IgD-negative memory B cell (primary cell): ENCODE results near the gene DHRS4. TPM values are rescaled to one million over a fixed set of nuclear protein-coding genes. Genes with fewer than 3 reads are reported as not detected.
A peak's percentile ranks its signal among the peaks of the same experiment; 100 is the strongest.
"Not testable (repeated sequence)": the region's sequence is repeated elsewhere in the genome, so short reads cannot be mapped to it uniquely, and the experiment has no call there.

Experiments
- H3K27ac Mint-ChIP-seq, 3 donors: one replicate each; pipeline ENCODE4 v1.8.0; 2020 to 2022; ENCODE audit warnings: mild to moderate bottlenecking in 3 of 3, mixed read lengths in 3 of 3, moderate library complexity in 1 of 3
- H3K27me3 Mint-ChIP-seq: one replicate; pipeline ENCODE4 v1.8.0; 2021; ENCODE audit warnings: mixed read lengths
- H3K36me3 Mint-ChIP-seq: one replicate; pipeline ENCODE4 v1.8.0; 2020; ENCODE audit warnings: mild to moderate bottlenecking, mixed read lengths
- H3K4me1 Mint-ChIP-seq, 3 donors: one replicate each; pipeline ENCODE4 v1.8.0; 2020 to 2022; ENCODE audit warnings: mixed read lengths in 3 of 3, mild to moderate bottlenecking in 1 of 3
- H3K4me3 Mint-ChIP-seq, 4 donors: one replicate each; pipeline ENCODE4 v1.8.0; 2020 to 2022; ENCODE audit warnings: mild to moderate bottlenecking in 4 of 4, mixed read lengths in 4 of 4, moderate library complexity in 3 of 4
- H3K9me3 Mint-ChIP-seq, 3 donors: one replicate each; pipeline ENCODE4 v1.8.0; 2020 to 2021; ENCODE audit warnings: mixed read lengths in 3 of 3, mild to moderate bottlenecking in 1 of 3
- polyA plus RNA-seq: library from polyadenylated mRNA; unstranded; fragments of 300-500 nt; fragmentation: Illumina TruSeq; gene quantifications from one replicate; pipeline ENCODE4 v1.2.3, GENCODE V29; 2021

DHRS4 gene
- polyA plus RNA-seq, 1 donor from 2014 or later, result 29.8 TPM

DNA sequence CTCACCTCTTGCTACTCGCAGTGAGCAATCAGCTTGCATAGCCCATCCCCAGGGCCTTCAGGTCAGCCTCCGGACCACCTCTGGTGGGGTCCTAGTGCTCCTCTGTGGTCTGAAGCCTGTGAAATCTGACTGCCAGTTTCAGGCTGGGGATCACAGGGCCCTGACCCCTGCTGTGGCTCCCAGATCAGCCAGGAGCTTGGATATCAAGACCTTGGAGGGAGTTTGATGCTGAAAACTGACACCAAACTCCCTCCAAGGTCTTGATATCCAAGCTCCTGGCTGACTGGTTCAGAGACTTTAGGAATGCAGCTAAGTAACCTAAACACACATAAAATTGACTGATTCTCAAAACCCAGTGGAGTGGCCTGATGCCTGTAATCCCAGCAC is 19.8 kb upstream of the DHRS4 start:
- Mint-ChIP-seq H3K27ac (no peak overlapping the region), H3K4me1 (no peaks in the 10 kb centered on the region), H3K27me3 (peaks cover 9% of the 10 kb centered on the region), H3K4me3 (no peak overlapping the region), H3K9me3 (no peaks in the 10 kb centered on the region), H3K36me3 (peaks cover 3% of the 10 kb centered on the region)

DNA sequence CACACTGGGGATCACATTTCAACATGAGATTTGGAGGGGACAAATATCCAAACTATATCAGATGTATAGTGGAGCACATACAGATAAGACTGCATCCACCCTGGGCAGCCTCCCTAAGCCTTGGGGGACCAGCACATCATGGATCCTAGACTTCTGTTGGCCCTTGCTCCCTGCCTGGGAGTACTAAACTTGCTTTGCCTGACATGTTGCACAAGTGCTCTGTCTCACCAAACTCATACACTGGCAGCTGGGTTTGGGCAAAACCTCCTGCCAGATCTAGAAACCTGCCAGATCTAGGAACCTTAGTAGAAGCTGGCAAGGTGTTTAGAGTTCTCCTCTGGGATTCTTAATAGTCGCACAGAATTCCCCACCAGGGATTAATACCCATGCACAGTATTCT is 18.4 kb upstream of the DHRS4 start:
- Mint-ChIP-seq H3K4me1 (peaks cover 0 to 6% (median 6%) of the 10 kb centered on the region in 3 donors), H3K9me3 (no peaks in the 10 kb centered on the region), H3K36me3 (peaks cover 10% of the 10 kb centered on the region), H3K4me3 (no peak overlapping the region), H3K27ac (no peak overlapping the region), H3K27me3 (peaks cover 3% of the 10 kb centered on the region)

DNA sequence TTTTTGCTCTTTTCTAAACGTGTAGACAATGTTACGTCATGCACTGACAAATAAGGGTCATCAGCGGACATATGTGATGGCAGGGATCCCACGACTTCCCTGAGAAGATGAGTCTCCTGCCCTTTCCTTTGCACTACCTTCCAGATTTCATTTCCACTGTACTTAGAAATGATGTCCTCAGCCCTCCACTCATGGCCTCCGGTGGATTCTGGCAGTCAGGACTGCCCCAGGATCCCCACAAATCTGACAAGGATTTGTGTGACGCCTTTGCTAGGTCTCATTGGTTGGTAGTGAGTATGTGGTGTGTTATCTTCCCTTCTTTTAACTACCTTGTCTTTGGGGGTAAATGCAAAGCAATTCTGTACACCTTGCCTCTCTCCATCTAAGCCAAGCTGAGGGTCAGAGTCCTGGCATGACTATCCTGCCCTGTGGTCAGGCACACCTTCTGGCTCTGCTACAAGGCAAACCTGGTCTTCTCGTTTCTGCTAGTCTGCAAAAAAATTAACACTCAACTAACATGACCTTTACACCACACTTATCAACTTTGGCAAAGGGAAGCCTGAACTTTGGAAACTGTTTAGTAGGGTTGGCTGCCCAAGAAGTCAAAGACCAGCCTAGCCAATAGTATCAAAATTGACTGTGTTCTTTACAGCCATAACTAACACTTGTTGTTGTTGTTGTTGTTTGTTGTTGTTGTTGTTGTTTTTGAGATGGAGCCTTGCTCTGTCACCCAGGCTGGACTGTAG is 17.3 kb upstream of the DHRS4 start:
- Mint-ChIP-seq H3K36me3 (peaks cover 10% of the 10 kb centered on the region), H3K9me3 (no peaks in the 10 kb centered on the region), H3K4me3 (no peak overlapping the region), H3K4me1 (peaks cover 0 to 9% (median 6%) of the 10 kb centered on the region in 3 donors), H3K27me3 (peaks cover 3% of the 10 kb centered on the region), H3K27ac (peak overlapping the region in 1 of 3 donors; percentile 27)

DNA sequence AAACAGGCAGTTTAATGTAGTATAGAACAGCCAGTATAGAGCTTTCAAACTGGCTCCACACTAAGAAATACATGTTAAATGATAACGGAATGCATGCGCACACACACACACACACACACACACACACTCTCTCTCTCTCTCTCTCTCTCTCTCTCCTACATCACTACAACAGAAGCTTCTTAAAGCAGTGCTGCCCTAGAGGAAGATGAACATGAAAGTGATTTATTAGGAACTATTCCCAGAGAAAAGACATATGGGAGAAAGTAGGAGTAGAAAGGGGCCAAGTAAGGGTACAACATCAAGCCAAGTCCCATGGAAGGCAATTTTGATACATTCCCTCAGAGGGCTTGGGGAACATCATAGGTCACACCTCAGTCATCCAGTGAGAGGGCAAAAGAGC is 16.4 kb upstream of the DHRS4 start:
- peaks cover 3% of the 10 kb centered on the region for H3K27me3 Mint-ChIP-seq
- peaks cover 0 to 9% (median 6%) of the 10 kb centered on the region in 3 donors for H3K4me1 Mint-ChIP-seq
- no peaks in the 10 kb centered on the region for H3K9me3 Mint-ChIP-seq
- no peak overlapping the region for H3K4me3 Mint-ChIP-seq
- no peak overlapping the region for H3K27ac Mint-ChIP-seq
- peaks cover 10% of the 10 kb centered on the region for H3K36me3 Mint-ChIP-seq

DNA sequence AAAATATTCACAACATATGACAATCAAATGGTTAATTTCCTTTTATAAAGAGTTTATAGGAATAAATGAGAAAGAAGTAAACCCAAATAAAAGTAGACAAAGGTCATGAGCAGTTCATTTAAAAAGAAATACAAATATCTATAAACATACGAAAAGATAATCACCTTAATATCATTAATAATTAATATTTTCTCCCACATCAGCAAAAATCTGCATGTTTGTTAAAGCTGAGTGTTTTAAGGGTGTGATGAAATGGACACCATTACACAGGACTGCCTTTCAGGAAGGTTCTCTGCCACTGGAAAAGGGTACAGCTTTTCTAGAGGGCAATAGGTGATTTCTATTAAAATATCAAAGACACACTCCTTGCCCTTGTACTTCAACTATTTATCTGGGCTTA is 14.7 kb upstream of the DHRS4 start:
- Mint-ChIP-seq H3K4me3 (no peak overlapping the region), H3K27ac (no peak overlapping the region), H3K36me3 (peaks cover 10% of the 10 kb centered on the region), H3K4me1 (peaks cover 0 to 11% (median 6%) of the 10 kb centered on the region in 3 donors), H3K9me3 (no peaks in the 10 kb centered on the region), H3K27me3 (no peaks in the 10 kb centered on the region)

DNA sequence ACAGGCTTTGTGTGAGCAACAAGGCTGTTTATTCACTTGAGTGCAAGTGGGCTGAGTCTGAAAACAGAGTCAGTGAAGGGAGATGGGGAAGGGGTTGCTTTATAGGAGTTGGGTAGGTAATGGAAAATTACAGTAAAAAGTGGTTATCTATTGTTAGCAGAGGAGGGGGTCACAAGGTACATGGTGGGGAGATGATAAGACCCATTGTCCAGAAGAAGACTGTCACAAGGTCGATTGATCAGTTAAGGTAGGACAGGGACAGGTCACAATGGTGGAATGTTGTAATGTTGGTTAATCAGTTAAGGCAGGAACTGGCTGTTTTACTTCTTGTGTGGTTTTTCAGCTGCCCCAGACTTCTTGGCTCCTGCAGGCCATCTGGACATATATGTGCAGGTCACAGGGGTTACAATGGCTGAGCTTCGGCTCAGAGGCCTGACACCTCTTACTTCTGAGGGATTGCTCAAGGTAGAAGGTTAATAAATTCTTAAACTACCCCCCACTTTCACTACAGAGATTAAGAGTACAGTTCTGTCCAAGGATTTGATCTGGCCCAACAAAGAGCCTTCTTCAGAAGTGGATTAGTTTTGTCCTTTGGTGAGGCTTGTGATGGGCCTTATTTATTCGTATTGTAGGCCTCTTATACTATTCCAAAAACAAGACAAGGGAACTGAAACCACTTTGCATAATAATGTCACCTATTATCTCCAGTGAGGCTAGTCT is 13.8 kb upstream of the DHRS4 start:
- Mint-ChIP-seq H3K9me3 (no peaks in the 10 kb centered on the region), H3K27ac (no peak overlapping the region), H3K4me3 (peak overlapping the region in 2 of 4 donors; percentile 37 to 53)

DNA sequence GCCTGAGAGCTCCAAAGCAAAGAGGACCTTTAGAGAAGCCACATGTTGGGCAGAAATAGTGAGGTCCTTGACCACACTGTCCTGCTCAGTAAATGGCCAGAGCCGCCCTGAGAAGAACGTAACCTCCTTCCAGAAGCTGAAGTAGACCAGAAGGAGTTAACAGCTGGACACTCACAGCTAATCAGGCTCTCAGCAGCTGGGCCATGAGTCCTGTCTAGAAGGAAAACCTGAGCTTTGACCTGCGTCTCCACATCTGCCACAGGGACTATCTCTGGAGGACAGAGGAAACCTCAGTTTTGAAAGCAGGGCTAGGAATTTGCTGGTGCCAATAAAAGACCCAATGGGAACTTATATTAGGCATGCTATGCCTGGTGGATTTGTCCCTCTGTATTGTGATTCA is 12.3 kb upstream of the DHRS4 start:
- Mint-ChIP-seq H3K27ac (no peak overlapping the region), H3K27me3 (no peaks in the 10 kb centered on the region), H3K4me3 (no peak overlapping the region), H3K4me1 (peaks cover 5 to 16% (median 6%) of the 10 kb centered on the region in 3 donors), H3K36me3 (peaks cover 10% of the 10 kb centered on the region), H3K9me3 (no peaks in the 10 kb centered on the region)

More for the DNA sequence above, 13.8 kb upstream of the DHRS4 start:
- Mint-ChIP-seq H3K36me3 (peaks cover 10% of the 10 kb centered on the region), H3K4me1 (peaks cover 0 to 14% (median 6%) of the 10 kb centered on the region in 3 donors), H3K27me3 (no peaks in the 10 kb centered on the region)

DNA sequence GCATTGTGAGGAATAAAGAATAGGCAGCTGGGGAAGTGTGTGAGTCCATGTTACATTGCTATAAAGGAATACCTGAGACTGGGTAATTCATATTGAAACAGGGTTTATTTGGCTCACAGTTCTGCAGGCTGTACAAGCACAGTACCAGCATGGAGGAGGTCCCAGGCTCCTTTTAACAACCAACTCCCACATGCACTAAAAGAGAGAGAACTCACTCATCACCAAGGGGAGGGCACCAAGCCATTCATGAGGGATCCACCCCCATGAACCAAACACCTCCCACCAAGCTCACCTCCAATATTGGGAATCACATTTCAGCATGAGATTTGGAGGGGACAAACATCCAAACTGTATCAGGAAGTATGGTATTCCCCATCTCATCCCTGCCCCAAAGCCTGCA is 11.9 kb upstream of the DHRS4 start:
- no peaks in the 10 kb centered on the region for H3K27me3 Mint-ChIP-seq
- peaks cover 9 to 19% (median 9%) of the 10 kb centered on the region in 3 donors for H3K4me1 Mint-ChIP-seq
- no peak overlapping the region for H3K27ac Mint-ChIP-seq
- H3K36me3 Mint-ChIP-seq, result peaks cover 10% of the 10 kb centered on the region
- H3K9me3 Mint-ChIP-seq, result no peaks in the 10 kb centered on the region
- H3K4me3 Mint-ChIP-seq, result no peak overlapping the region

DNA sequence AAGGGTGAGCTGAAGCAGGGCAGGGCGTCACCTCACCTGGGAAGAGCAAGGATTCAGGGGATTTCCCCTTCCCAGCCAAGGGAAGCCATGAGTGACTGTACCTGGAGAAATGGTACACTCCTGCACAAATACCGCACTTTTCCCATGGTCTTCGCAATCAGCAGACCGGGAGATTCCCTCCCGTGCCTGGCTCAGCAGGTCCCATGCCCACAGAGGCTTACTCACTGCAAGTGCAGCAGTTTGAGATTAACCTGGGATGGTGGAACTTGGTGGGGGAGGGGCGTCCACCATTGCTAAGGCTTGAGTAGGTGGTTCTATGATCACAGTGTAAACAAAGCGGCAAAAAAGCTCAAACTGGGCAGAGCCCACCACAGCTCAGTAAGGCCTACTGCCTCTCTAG is 11.0 kb upstream of the DHRS4 start:
- no peak overlapping the region for H3K4me3 Mint-ChIP-seq
- H3K4me1 Mint-ChIP-seq, result peaks cover 9 to 21% (median 10%) of the 10 kb centered on the region in 3 donors
- H3K9me3 Mint-ChIP-seq, result no peaks in the 10 kb centered on the region
- peaks cover 10% of the 10 kb centered on the region for H3K36me3 Mint-ChIP-seq
- no peaks in the 10 kb centered on the region for H3K27me3 Mint-ChIP-seq
- no peak overlapping the region for H3K27ac Mint-ChIP-seq

DNA sequence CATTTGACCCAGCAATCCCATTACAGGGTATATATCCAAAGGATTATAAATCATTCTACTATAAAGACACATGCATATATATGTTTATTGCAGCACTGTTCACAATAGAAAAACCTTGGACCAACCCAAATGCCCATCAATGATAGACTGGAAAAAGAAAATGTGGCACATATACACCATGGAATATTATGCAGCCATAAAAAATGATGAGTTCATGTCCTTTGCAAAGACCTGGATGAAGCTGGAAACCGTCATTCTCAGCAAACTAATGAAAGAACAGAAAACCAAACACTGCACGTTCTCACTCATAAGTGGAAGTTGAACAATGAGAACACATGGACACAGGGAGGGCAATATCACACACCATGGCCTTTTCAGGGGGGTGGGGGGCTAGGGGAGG is 4.5 kb upstream of the DHRS4 start:
- H3K4me3 Mint-ChIP-seq, result peak overlapping the region in 1 of 4 donors; percentile 6
- H3K9me3 Mint-ChIP-seq, H3K27me3 Mint-ChIP-seq, H3K36me3 Mint-ChIP-seq: not testable (repeated sequence)
- H3K4me1 Mint-ChIP-seq, result peaks cover 10 to 29% (median 13%) of the 10 kb centered on the region in 3 donors
- H3K27ac Mint-ChIP-seq, result peak overlapping the region in 1 of 3 donors; percentile 50

DNA sequence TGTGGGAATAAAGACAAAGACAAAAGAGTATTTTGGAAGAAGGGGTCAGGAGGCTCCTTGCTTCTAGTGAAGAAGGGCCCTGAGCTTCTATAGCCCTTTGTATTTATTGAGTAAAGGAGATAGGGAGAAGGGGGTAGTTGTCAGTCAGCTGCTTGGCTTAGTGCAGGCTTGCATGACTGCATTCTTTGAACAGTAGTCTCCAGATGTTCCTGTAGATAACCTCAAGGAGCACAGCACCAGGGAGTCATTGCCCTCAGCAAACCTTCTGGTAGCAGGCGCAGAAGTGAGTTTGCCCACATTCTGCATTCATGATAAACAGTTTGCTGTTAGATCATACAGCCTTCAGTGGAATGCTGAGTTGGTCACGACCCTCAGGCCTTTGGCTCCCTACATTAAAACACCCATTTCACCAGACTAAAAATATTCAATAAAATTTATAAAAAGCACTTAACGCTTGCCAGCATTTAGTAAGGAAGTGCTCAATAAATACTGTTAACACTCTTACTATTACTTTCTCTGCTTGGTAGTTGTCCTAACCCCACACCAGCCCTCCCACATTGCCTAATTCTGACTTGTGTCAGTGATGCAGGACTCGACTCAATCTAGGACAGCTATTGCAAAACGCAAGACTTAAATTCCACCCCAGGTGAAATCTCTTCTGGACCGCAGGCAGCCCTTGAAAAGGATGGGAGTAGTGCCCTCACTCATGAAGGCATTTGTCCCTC is 3.0 kb upstream of the DHRS4 start:
- H3K4me3 Mint-ChIP-seq, result peak overlapping the region in 1 of 4 donors; percentile 9

DNA sequence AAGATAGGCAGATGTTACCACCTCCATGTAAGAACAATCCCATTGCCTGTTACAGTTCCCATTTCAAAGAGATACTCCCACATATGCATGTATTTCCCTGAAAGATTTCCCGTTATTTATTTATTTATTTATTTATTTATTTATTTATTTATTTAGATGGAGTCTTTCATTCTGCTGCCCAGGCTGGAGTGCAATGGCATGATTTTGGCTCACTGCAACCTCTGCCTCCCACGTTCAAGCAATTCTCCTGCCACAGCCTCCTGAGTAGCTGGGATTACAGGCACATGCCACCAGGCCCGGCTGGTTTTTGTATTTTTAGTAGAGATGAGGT is 2.5 kb upstream of the DHRS4 start:
- H3K4me3 Mint-ChIP-seq, result peak overlapping the region in 2 of 4 donors; percentile 65 to 71
- not testable (repeated sequence) for H3K27ac Mint-ChIP-seq
- peaks cover 11 to 29% (median 13%) of the 10 kb centered on the region in 3 donors for H3K4me1 Mint-ChIP-seq

More for the DNA sequence above, 3.0 kb upstream of the DHRS4 start:
- Mint-ChIP-seq H3K27ac (peak overlapping the region in 1 of 3 donors; percentile 67), H3K36me3 (peaks cover 5% of the 10 kb centered on the region), H3K4me1 (peaks cover 13 to 30% (median 15%) of the 10 kb centered on the region in 3 donors), H3K27me3 (no peaks in the 10 kb centered on the region), H3K9me3 (no peaks in the 10 kb centered on the region)

DNA sequence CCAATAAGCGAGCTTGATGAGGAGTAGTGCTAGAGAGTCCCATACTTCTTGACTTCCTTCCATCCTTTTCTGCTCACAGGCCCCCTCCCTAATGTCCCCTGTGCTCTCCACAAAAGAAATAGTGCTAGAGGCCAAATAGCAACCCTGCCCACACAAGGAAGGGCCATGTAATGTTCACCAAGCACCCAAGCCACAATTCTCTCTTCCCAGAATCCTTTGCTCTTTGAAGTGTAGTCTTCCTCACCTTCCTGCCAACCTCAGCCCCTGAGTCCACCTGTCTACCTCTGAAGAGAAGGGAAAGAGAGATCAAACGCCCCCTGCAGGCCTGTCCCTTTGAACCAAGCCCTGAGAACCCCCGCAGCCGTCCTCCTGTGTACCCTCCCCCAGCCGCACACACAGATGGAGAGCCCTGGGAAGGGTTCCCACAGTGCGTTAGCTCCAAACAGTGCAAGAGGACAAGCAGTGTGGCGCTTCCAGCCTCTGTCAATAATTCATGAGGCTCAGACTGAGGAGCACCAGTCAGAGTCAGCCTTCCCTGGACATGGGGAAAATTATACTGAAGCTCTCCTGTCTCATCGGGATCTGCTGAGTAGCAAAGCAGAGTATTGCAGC is 1.9 kb upstream of the DHRS4 start:
- Mint-ChIP-seq H3K27me3 (no peaks in the 10 kb centered on the region), H3K4me3 (peak overlapping the region in 3 of 4 donors; percentile 16 to 71 (median 65))

More for the DNA sequence above, 2.5 kb upstream of the DHRS4 start:
- H3K27me3 Mint-ChIP-seq, H3K9me3 Mint-ChIP-seq, H3K36me3 Mint-ChIP-seq: not testable (repeated sequence)

DNA sequence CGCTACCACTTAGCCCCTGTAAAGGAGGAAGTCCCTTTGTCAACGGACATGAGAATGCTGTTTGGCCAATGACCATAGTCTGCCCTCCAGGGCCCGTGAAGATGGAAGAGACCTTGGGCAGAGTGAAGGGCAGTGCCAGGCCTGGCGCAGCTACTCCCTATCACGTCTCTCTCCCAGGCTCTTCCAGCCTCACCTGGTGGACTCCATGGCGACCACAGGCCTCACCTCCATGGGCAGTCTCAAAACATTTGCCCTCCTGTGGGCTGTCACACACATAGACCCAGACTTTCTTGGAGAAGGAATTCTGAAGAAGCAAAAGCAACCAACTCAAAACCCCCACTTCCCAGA is 480 bp upstream of the DHRS4 start:
- H3K9me3 Mint-ChIP-seq, H3K27me3 Mint-ChIP-seq: not testable (repeated sequence)
- peak overlapping the region; percentile 85 to 98 (median 96) for H3K4me3 Mint-ChIP-seq

More for the DNA sequence above, 1.9 kb upstream of the DHRS4 start:
- Mint-ChIP-seq H3K27ac (no peak overlapping the region), H3K9me3 (no peaks in the 10 kb centered on the region), H3K36me3 (peaks cover 3% of the 10 kb centered on the region), H3K4me1 (peaks cover 5 to 25% (median 11%) of the 10 kb centered on the region in 3 donors)

DNA sequence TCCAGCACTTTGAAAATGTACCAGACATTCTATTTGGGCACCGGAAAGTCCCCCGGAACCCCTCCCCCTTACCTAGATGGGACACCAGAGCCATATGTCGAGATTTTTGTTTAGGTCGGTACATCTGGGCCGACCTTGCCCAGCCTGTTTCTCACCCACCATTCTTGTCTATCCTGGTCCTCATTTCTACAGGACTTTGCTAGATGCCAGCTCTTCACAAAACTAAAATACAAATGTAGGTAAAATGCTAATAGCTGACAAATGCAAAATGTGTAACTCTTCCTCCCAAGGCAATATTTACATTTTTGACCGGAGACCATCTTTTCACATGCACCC is 677 bp downstream of the DHRS4 start:
- peak overlapping the region in 2 of 3 donors; percentile 73 to 84 for H3K27ac Mint-ChIP-seq
- not testable (repeated sequence) for H3K36me3 Mint-ChIP-seq, H3K9me3 Mint-ChIP-seq, H3K27me3 Mint-ChIP-seq
- H3K4me1 Mint-ChIP-seq, result peaks cover 5 to 22% (median 10%) of the 10 kb centered on the region in 3 donors
- peak overlapping the region; percentile 85 to 98 (median 96) for H3K4me3 Mint-ChIP-seq

More for the DNA sequence above, 480 bp upstream of the DHRS4 start:
- H3K4me1 Mint-ChIP-seq, result peaks cover 5 to 22% (median 10%) of the 10 kb centered on the region in 3 donors
- not testable (repeated sequence) for H3K36me3 Mint-ChIP-seq
- H3K27ac Mint-ChIP-seq, result peak overlapping the region in 1 of 3 donors; percentile 87
